HuH-7.5 (cell line): ENCODE measurements around the gene ANKRD11.
"Not testable (repeated sequence)": the region's sequence is repeated elsewhere in the genome, so short reads cannot be mapped to it uniquely, and the experiment has no call there.

Experiments used
- DNase-seq: peaks from one replicate; pipeline ENCODE4 v3.0.0; 2011; ENCODE audit warnings: low spot score

ANKRD11 gene

DNA sequence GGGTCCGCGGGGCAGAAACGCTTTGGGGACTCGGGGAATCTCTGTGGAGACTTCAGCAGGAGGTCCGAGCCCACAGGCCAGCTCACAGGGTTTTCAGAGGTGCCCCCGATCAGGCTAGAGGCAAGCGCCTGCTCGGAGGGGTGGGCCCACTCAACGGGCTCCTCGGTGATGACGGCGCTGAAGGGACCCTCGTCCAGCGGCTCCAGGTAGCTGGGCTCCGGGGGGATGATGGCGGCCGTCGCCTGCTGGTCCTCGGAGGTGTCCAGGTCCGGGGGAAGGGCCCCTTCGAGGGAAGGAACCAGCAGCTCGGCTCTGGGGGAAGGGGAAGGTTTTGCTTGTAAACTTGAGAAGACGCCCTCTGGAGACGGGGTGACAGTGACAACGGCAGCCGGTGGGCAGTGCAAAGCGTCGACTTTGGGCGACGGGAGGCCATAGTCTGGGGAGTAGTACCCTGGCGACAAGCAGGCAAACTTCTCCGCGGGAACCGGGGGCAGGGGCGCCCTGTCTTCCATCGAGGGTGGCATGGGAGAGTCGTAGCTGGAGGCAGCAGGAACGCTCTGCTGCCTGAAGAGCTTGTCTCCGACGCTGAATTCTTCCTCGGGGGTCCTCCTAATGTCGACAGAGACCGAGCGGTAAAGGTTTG, 209.7 kb downstream of the ANKRD11 start:
- no peak for DNase-seq

DNA sequence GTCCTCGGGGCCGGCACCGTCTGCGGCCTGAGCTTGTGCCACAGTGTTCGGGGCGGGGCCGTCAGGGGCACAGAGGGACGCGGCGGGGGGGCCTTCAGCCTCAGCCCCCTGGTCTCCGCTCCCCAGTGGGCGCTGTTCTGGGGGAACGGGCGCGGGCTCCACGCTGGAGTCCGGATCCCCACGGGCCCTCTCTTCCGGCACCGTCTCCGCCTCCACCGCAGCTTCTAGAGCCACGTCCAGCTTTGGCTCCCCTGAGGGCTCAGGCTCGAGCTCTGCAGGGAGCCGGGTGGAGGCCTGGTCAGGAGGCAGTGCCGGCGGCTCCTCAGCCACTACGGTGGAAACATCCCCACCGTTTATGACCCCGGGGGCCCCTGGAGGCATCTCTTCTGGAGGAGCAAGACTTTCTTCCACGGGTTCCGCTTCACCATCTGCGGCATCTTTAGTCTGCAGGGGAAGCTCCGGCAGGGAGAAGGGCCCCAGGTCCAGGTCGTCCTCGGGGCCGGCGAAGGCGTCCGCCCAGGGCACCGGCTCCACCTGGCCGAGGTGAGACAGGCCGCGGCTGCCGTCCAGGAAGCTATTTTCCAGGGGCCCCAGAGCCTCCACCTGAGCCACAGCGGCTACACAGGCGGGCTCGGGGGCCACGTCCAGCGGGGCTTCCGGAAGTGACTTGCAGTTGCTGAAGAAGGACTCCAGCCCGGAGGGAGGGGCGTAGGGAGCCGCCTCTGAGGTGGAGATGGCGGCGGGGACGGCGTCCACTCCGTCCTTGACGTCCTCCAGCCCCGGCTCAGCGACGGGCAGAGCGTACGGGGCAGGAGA, 210.5 kb downstream of the ANKRD11 start:
- DNase-seq = no peak

DNA sequence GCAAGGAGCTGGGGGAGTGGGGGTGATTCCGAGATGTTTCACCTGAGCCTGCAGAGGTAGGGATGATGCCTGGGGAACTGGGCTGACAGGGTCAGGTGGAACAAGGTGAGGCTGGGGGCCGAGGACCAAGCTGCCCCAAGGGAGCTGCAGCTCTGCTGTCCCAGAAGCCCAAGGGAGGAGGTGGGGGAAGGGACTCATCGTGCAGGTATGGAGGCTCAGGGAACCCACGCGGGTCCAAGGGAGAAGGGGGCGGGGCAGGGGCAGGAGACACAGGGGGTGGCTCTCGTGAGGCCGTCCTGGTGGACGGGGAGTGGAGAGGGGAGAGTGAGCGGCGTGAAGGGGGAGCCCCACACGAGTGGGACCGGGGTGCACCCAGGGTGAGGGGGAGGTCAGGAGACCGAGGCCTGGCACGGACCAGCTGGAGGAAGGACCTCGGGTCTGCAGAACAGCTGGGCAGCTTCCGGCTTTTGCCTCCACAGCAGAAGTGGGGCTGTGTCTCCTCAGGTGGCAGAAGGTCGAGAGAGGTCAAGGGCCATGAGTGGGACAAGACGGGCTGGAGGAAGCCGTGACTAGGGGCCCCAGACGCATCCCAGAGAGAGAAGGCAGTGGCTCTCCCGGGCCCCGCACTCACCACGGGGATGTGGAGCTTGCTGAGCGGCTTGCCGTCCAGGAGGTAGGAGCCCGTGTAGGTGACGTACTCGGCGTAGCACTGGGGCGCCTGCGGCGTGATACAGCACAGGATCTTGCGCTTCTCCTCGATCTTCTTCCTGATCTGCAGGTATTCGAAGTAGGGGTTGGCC, 211.7 kb downstream of the ANKRD11 start:
- no peak for DNase-seq

DNA sequence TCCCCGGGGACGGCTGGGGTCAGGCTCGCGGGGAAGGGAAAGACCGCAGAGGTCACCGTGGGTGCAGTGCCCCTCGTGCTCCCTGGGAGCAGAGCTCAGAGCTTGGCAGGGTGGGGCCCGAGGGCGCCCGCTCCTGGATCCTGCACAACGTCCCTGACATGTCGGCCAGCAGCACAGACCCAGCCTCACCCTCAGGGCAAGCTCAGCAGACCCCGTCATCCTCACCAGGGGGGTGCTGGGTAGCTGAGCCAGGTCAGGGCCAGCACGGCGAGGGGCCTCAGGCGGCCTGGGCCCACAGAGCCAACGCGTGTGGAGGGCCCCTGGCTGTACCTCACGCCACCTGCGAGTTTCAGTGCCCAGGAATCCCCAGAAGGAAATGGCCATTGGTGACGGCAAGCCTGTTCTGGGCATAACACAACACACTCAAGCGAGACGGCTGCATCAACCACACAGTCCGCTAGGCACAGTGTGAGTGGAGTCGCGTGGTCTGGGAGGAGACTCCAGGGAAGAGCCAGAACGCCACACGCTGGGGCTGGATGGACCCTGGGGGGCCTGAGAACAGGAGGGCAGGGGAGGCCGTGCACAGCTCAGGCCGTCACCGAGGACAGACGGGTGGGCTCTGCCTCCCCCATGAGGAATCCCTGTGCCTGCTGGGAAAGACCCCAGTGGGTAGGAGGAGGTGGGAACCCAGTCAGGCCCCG, 212.6 kb downstream of the ANKRD11 start:
- DNase-seq = no peak

DNA sequence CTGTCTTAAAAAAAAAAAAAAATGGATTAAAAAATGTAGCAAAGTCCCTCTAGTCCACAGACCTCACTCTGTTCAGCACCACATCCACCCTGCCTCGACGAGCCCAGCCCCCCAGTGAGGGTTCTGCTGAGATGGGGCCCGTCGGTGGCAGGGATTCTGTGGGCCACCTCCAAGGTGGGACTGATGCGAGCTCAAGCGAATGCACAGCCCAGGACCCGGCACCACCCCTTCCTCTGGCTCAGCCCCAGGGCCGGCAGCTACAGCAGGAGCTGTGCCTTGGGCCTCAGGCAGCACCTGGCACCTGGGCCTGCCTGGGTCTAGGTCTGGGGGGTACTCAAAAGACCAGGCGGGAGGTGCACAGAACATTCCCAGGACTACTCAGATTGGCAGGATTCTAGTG, 213.3 kb downstream of the ANKRD11 start:
- DNase-seq = no peak

DNA sequence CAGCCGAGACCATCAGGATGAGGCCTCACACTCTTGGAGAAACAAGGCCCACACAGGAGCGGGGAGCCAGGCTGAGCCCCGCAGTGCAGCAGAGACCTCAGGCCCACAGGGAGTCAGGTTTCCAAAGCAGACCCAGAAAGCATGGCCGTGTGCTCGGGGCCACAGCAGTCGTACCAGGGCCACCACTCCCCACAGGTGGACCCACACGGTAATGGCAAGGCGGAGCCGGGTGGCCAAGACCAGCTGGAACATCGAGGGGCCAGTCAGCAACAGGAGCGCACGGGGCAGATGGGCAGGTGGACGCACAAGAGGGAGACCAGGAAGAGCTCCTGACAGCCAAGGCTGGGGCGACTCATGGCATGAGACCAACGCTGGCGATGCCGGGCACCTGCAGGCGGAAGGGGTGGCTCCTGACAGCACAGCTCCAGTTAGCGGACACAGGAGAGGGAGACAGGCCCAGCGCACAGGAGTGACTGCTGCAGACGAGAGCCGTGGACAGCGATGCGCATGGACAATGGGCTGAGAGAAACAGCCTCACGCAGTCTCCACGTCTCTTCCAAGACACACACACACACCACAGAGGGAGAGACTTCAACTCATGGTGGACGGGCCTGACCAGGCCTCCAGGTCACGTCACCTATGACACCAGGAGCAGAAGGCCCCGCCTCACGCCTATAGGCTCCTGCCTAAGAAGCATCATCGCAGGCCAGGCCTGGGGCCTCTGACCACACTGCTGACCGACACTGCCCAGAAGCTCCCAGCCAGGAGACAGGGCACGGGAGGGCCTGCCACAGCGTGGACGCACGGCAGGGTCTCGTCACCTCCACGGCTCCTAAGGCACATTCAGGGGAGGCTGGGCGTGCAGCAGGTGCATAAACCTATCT, 214.3 kb downstream of the ANKRD11 start:
- DNase-seq = no peak

DNA sequence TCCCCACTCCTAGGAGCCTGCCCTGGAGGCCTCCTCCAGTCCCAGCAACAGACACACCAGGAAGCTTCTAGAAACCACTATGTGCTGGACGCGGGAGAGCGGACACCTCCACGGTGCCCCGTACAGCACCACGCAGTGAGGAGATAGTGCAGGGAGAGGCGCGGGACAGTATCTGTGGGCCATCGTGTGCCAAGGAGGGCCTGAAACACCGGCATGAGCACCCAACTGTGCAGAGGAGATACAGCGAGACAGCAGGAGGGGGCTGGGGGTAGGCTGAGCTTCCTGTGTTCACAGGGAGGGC, 215.1 kb downstream of the ANKRD11 start:
- no peak for DNase-seq

DNA sequence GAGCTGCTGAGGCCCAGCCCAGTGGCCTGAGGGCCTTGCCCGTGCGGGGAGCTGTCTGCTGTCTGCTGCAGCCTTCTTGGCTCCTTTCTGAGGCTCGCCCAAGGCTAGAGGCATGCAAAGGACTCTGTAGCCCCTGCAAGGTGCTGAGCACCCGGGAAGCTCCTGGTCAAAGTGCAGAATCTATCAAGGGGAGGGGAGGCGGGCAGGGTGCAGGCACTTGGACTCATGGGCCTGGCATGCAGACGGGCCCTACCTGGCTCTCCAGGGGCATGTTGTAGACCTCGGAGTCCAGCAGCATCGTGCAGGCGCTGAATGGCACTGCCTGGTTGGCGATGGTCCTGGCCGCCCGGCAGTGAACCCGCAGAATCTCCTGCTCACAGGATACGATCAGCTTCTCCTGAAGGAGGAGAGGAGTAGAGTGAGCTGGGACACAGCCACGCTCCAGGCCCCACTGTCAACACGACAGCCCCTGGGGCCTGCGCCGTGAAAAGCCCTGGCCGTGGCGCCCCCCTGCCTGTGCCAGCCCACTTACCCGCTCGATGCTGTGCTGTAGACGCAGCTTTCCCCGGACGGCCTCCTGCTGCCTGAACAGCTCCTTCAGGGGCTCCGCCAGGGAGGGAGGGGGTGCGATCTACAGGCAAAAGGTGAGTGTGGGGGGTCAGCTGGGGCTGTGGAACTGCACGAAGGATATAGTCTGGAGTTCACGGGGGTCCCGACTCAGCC, 215.6 kb downstream of the ANKRD11 start:
- no peak for DNase-seq

DNA sequence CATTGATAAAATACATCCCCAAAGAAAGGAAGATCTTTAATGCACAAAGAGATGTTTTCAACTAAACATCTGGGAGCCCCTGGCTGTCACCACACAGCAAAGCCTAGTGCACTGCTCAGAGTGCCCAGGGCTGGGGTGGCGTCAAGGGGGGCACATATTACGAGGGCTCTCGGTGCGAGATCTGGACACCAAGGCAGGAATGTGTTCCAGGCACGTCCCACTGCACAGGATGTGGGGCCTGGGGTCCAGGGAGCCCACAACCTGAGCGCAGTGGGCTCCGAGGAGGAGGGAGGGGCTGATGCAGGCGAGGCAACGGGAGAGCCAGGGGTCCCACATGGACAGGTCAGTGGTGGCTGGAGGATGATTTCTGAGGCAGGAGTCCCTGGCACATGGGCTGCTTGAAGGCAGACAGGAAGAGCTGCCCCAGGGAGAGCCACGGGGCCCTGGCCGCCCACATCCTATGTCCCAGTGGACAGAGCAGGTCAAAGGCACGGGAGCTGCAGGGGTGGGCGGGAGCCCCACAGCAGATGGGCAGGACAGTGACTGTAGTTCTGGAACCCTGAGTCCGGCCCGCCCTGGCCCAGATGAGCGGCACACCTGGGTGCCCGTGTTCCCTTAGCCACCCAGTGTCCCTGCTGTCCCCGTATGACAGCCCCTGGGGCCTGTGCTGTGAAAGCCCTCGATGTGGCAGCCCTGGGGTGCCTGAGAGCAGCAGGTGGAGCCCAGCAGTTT, 216.5 kb downstream of the ANKRD11 start:
- no peak for DNase-seq

DNA sequence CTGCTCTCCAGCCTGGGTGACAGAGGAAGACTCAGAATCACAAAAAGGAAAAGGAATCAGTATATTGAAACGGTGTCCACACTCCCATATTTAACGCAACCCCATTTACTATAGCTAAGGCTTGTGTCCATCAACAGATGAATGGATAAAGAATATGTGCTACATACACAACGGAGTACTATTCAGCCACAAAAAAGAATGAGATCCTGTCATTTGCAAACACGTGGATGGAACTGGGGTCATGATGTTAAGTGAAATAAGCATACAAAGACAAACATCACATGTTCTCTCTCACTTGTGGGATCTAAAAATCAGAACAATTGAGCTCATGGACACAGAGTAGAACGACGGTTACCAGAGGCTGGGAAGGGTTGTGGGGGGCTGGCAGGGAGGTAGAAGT, 217.7 kb downstream of the ANKRD11 start:
- no peak for DNase-seq

DNA sequence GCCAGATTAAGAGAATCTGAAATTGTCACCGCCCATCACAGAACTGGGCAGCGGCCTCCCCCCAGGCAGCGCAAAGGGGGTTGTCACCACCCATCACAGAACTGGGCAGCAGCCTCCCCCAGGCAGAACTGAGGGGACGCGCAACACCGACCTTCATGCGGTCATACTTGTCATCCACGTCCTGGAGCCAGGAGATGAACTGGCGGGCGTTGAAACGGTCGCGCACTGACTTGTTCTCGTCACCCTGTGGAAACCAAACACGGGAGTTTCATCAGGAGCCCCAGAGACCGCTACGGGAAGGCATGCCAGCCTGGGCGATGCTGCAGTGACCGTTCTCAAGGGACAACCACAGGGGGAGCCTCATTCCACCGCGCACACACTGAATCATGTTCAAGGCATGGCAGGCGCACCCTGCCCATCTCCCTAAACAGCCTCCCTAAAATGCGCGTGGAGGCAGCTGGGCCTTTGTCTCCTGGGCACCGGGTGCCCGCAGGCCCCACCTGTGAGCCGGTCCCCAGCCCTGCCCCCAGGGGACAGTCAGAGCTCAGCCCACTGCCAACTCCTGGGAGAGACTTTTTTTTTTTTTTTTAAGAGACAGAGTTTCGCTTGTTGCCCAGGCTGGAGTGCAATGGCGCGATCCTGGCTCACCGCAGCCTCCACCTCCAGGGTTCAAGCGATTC, 219.6 kb downstream of the ANKRD11 start:
- no peak for DNase-seq

DNA sequence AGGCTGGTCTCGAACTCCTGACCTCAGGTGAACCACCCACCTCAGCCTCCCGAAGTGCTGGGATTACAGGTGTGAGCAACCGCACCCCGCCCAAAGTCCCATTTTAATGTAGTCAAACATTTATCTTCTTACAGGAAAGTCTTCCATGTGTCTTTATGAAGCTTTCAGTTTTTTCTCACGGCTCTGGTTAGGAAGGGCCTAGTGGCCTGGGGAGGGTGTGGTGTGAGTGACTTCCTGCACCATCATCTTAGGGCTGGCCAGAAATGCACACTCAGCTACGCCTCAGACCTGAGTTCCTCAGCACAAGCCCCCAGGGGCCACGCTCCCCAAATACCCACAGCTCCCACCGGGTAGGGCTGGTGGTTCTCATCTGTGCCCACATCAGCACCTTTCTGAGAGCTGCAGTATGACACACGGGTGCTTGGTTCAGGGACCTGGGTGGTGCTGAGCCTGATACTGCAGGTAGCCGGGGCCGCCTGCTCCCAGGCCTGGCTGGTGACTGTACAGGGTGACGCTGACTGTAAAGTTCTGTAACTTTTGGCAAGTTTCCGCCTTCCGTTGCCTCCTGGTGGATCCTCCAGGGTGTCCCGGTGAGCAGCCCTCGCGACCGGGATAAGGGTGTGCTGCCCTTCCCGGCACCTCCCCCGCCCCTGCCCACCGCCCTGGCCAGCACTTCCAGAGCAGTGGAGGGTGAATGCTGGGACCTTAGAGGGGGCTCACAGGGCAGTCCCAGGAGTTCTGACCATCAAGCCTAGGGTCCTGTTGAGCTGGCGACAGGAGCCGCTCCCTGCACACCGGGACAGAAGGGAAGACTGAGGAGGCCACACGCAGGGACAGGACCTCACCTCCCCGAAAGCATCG, 220.3 kb downstream of the ANKRD11 start:
- DNase-seq = no peak

DNA sequence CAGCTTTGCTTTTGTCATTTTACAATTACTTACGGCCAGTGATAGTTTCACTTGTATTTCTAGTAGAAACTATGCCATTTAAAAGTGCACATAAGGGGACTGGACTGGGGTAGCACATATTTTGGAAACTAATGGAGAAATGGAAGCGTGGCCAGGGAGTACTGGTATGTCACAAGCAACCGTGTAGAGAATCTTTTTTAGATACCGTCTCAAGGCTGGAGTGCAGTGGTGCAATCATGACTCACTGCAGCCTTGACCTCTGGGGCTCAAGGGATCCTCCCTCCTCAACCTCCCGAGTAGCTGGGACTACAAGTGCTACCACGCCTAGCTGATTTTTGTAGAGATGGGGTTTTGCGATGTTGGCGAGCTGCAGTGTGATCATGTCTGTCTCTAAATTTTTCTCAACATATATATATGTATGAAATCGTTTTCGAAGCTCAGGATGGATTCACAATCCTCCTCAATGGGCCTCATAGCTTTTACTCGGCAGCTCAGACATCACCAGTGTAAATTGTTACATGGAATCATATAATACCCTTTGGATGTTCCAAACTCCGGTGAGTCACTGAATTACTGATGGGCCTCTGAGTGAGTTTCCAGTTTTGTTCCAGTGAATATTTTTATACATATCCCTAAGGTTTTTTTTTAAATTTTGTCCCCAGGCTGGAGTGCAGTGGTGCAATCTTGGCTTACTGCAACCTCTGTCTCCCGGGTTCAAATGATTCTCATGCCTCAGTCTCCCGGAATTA, 221.2 kb downstream of the ANKRD11 start:
- DNase-seq = no peak

DNA sequence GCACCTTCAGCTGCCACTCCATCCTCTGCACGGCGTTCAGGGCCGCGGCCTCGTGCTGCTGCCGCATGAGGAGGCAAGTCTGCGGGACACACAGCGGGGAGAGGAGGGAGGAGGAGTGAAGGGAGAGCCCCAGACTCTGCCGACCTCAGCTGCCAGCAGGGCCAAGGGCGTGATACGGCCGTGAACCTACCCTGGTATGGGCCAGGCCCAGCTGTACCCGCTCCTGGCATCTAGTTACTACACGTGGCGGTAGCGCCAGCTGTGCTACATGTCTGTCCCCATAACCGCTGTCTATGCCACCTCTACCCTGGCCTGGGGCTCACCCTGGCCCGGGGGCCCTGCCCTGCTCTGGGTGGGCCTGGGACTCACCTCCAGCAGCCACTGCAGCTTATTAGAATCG, 221.8 kb downstream of the ANKRD11 start:
- no peak for DNase-seq

DNA sequence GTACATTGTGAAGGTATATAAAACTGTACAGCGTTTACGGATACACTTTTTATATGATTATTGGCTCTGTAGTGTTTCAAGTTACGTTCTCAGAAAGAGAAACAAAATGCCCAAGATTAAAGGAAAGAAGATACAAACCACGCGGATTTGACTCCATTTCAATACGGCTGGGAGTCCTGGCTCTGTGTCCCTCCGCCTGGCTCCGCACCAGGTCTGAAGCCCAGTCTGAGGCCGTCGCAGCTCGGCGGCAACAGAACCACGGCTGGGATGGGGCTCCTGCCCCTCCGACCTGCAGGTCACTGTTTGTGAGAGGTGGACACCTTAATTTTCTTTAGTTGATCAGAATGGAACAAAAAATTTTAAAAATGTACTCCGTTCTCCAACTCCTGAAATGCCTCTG, 222.6 kb downstream of the ANKRD11 start:
- DNase-seq = not testable (repeated sequence)

DNA sequence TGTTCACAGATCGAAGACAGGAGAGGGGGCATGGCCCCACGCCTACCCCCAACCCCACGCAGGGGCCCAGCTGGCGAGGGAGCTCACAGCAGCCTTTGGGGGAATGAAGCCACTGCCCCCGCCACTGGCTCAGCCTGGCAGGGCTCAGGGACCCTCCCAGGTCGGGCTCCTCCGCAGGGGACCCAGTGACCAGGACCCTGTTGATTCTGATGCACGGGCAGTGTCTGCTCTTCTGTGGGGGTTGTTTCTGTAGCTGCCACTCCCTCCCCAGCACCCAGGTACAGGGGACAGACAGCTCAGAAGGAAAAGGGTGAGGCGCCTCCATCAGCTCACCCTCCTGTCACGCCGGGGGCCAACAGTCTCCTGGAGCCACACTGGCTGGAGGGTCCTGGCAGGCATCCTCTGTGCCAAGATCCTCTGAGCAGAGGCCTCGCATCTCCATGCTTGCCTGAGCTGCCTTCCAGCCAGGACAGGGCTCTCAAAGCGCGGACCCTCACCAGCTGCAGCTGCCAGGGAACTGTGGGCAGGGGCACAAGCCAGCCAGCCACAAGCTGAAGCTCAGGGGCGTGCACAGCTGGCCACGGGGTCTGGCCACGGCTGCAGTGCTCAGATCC, 223.7 kb downstream of the ANKRD11 start:
- DNase-seq = no peak

DNA sequence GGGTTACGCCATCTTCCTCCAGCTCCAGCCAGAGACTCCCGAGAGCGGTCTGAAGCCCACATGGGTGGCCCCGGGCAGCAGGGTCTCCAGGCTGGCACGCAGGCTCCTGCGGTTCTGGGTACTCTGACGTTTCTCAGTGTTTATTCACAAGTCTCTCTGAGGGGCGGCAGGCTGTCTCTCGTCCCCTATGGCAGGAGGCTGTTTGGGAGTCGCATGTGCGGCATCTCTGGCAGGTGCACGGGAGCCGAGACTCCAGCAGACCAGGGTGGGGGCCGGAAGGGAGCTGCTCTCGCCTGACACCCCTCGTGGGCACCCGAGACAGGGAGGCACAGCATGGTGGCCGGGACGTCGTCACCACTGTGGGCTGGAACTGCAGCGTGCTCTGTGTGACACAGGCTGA, 224.7 kb downstream of the ANKRD11 start:
- no peak for DNase-seq
